ENCODE results near the gene UPF1.
"Not testable (repeated sequence)": the region's sequence is repeated elsewhere in the genome, so short reads cannot be mapped to it uniquely, and the experiment has no call there.

UPF1 gene

DNA sequence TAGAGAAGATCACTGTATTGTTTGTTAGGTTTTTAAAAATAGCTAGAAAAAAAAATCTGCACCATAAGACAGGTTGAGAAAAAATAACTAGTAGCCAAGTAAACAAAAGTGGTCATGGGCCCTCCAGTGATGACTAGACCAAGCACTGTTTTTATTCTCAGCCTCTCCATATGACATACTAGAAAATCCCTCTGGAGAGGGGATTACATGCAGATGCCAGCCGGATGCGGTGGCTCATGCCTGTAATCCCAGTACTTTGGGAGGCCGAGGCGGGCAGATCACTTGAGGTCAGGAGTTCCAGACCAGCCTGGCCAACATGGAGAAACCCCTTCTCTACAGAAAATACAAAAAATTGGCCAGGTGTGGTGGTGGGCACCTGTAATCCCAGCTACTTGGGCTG lies 15.1 kb upstream of the UPF1 start:
- H3K36me3 ChIP-seq (ENCODE audit: control insufficient read depth, insufficient read depth, low read length); H3K4me3 ChIP-seq (ENCODE audit: extremely low read depth, insufficient read depth, low read length, poor library complexity, severe bottlenecking); H3K27ac ChIP-seq (ENCODE audit: low read depth, low read length, severe bottlenecking); H3K4me1 ChIP-seq (ENCODE audit: control insufficient read depth, insufficient read depth, low read length, poor library complexity, severe bottlenecking); H3K9me3 ChIP-seq (ENCODE audit: control insufficient read depth, low read length): not testable (repeated sequence)
- 90% methylated on average over 2 of the region's 4 CpGs for WGBS, 2 experiments (ENCODE audit: insufficient coverage in 2 of 2)

DNA sequence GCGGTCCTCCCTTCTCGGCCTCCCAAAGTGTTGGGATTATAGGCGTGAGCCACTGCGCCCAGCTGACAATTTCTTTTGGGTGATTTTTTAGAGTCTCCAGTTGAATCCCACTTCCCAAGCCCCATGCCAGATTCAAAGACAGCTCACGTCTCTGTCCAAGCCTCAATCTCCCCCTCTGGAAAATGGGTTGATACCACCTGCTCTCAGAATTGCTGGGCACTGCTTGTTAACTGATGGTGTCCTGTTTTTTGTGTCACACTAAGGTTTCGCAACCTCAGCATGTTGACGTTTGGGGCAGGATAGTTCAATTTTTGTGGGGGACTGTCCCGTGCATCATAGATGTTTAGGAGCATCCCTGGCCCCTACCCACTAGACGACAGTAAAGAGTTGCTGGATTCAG lies 14.2 kb upstream of the UPF1 start:
- Histone ChIP-seq H3K27ac (ENCODE audit: low read depth, low read length, severe bottlenecking) (no peak overlapping the region), H3K4me3 (ENCODE audit: extremely low read depth, insufficient read depth, low read length, poor library complexity, severe bottlenecking) (no peak overlapping the region), H3K9me3 (ENCODE audit: control insufficient read depth, low read length) (no peaks in the 10 kb centered on the region), H3K4me1 (ENCODE audit: control insufficient read depth, insufficient read depth, low read length, poor library complexity, severe bottlenecking) (no peaks in the 10 kb centered on the region), H3K36me3 (ENCODE audit: control insufficient read depth, insufficient read depth, low read length) (no peaks in the 10 kb centered on the region)
- 88 to 91% methylated on average over 5 to 9 of the region's 9 CpGs for WGBS, 2 experiments (ENCODE audit: insufficient coverage in 2 of 2)

DNA sequence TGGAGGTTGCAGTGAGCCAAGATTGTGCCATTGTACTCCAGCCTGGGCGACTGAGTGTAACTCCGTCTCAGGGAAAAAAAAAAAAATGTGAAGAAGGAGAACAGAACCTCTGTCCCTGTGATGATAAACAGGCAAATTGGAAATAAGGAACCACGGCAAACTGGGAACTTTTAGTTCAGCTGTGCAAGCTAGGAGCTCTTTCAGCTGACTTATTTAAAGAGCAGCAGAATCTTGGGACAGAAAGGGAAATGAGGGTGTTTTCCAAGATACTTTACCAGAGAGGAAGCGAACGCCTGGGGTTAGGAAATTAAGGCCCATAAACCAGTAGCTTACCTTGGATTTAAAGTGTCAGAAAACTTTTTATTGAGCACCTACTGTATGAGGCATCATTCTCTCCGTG lies 3.0 kb upstream of the UPF1 start:
- Histone ChIP-seq H3K4me3 (ENCODE audit: extremely low read depth, insufficient read depth, low read length, poor library complexity, severe bottlenecking) (no peak overlapping the region), H3K4me1 (ENCODE audit: control insufficient read depth, insufficient read depth, low read length, poor library complexity, severe bottlenecking) (peaks cover 5% of the 10 kb centered on the region), H3K9me3 (ENCODE audit: control insufficient read depth, low read length) (peaks cover 7% of the 10 kb centered on the region), H3K36me3 (ENCODE audit: control insufficient read depth, insufficient read depth, low read length) (peaks cover 4% of the 10 kb centered on the region), H3K27ac (ENCODE audit: low read depth, low read length, severe bottlenecking) (no peak overlapping the region)
- 68 to 74% methylated on average over 4 to 5 of the region's 6 CpGs for WGBS, 2 experiments (ENCODE audit: insufficient coverage in 2 of 2)

DNA sequence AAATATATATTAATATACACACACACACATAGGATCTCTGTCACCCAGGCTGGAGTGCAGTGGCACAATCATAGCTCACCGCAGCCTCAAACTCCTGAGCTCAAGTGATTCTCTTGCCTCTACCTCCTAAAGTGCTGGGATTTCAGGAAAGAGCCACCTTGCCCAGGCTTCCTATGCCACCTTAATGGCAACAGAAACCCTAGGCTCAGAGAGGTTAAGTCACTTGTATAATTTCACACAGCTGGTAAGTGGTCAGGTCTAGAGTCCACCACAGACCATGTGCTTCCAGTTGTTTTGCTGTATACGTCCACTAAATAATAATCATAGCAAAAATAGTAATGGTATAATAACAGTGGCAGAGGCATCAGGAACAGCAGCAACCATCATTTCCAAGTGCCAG lies 1.3 kb upstream of the UPF1 start:
- peaks cover 21% of the 10 kb centered on the region for H3K36me3 ChIP-seq (ENCODE audit: control insufficient read depth, insufficient read depth, low read length)
- no peak overlapping the region for H3K27ac ChIP-seq (ENCODE audit: low read depth, low read length, severe bottlenecking)
- H3K9me3 ChIP-seq (ENCODE audit: control insufficient read depth, low read length): peaks cover 7% of the 10 kb centered on the region
- H3K4me1 ChIP-seq (ENCODE audit: control insufficient read depth, insufficient read depth, low read length, poor library complexity, severe bottlenecking): peaks cover 15% of the 10 kb centered on the region
- WGBS, 2 experiments (ENCODE audit: insufficient coverage in 2 of 2): 63 to 100% methylated on average over 1 of the region's 2 CpGs
- no peak overlapping the region for H3K4me3 ChIP-seq (ENCODE audit: extremely low read depth, insufficient read depth, low read length, poor library complexity, severe bottlenecking)

DNA sequence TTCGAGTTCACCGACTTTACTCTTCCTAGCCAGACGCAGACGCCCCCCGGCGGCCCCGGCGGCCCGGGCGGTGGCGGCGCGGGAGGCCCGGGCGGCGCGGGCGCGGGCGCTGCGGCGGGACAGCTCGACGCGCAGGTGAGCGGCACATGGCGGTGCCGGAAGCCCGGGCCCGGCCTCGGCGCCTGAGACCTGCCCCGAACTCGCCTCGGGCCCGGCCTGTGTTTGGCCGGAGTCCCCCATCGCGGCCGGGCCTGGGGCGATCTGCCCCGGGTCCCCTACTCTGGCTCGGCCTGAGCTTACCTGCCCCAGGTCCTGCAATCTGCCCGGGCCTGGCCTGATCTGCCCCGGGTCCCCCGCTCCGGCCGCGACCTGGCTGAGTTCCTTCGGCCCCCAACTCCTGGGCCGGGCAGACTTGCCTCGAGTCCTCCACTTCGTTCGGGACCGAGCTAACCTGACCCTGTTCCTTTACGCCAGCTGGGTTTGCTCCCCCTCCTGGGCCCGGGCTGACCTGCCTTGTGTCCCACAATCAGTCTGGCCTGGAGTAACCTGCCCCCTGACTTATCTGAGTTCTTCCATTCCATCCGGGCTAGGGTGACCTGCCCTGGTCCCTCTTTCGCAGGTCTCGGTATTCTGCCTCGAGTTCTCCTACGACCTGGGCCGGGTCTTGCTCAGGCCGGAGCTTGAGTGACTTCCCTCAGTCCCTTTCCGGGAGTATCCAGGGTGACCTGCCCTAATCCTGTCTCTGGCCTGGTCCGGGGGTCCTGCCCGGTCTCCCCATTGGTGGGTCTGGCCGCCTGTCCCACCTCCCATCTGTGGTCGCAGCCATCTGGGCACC lies 764 bp downstream of the UPF1 start:
- 0 to 1% methylated on average over 53 to 68 of the region's 69 CpGs for WGBS, 2 experiments (ENCODE audit: insufficient coverage in 2 of 2)
- peak overlapping the region; percentile 79 for H3K4me3 ChIP-seq (ENCODE audit: extremely low read depth, insufficient read depth, low read length, poor library complexity, severe bottlenecking)
- H3K4me1 ChIP-seq (ENCODE audit: control insufficient read depth, insufficient read depth, low read length, poor library complexity, severe bottlenecking): peaks cover 15% of the 10 kb centered on the region
- H3K9me3 ChIP-seq (ENCODE audit: control insufficient read depth, low read length): no peaks in the 10 kb centered on the region
- H3K27ac ChIP-seq (ENCODE audit: low read depth, low read length, severe bottlenecking): peak overlapping the region; percentile 62
- peaks cover 39% of the 10 kb centered on the region for H3K36me3 ChIP-seq (ENCODE audit: control insufficient read depth, insufficient read depth, low read length)

DNA sequence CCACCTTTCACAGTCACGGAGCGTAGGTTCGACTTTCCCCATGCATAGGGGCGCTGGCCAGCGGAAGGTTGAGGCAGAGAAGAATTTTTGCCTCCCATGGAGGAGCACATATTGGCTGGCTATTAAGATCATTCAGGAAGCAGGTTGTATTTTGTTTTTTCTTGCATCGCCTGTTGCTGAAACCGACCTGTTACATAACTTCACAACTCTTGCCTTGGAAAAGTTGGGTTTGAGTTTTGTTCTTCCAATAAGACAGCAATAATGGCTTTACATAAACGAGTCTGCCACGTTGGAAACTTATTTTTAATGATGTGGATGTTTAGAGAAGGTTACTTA lies 1.4 kb downstream of the UPF1 start:
- Histone ChIP-seq H3K27ac (ENCODE audit: low read depth, low read length, severe bottlenecking) (no peak overlapping the region), H3K4me1 (ENCODE audit: control insufficient read depth, insufficient read depth, low read length, poor library complexity, severe bottlenecking) (peaks cover 15% of the 10 kb centered on the region), H3K9me3 (ENCODE audit: control insufficient read depth, low read length) (no peaks in the 10 kb centered on the region), H3K36me3 (ENCODE audit: control insufficient read depth, insufficient read depth, low read length) (peaks cover 44% of the 10 kb centered on the region), H3K4me3 (ENCODE audit: extremely low read depth, insufficient read depth, low read length, poor library complexity, severe bottlenecking) (peak overlapping the region; percentile 79)
- WGBS, 2 experiments (ENCODE audit: insufficient coverage in 2 of 2): 8 to 13% methylated on average over 7 of the region's 9 CpGs

DNA sequence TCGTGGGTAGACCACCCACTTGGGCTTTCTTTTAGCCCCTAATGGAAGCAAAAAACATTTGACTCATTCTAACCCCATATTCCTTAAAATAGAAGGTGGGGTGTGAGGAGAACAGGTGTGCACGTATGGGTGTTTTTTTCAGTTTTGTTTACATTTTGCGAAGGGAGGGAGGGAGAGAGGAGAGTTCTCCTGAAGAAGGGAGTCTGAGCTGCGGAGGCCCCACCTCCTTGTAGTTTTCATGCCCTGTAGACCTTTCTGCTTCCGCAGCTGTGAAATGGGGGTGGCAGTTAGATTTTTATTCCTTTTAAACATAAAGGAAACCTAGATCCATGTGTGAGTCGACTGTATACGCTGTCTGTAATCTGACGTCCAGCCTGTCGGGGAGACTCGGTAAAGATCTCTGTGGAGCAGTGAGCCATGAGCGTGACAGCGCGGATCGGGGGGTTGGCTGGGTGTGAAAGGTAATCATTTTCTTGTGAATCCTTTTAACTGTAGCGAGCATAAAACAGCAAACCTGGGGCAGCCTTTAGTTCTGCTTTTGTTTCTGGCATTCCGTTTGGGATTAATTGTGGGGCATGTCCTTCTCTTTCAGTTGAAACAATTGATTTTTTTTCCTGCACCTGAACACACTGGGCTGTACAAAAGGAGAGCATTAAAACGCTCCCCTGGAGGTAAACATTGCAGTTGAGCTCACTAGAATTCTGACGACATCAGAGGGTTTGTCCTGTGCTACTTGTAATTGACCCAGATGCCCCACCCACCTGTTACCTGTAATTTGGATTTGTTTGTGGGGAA lies 2.3 kb downstream of the UPF1 start:
- H3K4me1 ChIP-seq (ENCODE audit: control insufficient read depth, insufficient read depth, low read length, poor library complexity, severe bottlenecking): peaks cover 15% of the 10 kb centered on the region
- H3K36me3 ChIP-seq (ENCODE audit: control insufficient read depth, insufficient read depth, low read length): peaks cover 51% of the 10 kb centered on the region
- H3K27ac ChIP-seq (ENCODE audit: low read depth, low read length, severe bottlenecking): no peak overlapping the region
- WGBS, 2 experiments (ENCODE audit: insufficient coverage in 2 of 2): 61 to 63% methylated on average over 11 to 13 of the region's 18 CpGs
- H3K4me3 ChIP-seq (ENCODE audit: extremely low read depth, insufficient read depth, low read length, poor library complexity, severe bottlenecking): peak overlapping the region; percentile 79
- no peaks in the 10 kb centered on the region for H3K9me3 ChIP-seq (ENCODE audit: control insufficient read depth, low read length)

DNA sequence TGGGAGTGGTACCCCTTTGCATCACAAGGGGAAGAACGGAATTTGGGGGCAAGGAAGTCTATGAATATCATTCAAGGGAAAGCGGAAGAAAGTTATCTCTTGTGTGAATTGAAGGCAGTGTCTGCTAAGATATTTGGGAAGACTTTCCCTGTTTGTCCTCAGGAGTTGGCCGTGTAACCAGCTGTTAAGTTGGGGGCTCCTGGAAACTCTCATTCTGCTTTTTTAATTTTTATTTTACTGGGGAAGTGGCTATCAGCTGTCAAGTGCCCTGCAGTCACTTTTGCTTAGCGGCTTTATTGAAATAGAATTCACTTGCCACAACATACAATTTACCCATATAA lies 2.9 kb downstream of the UPF1 start:
- 84 to 96% methylated on average over 3 of the region's 4 CpGs for WGBS, 2 experiments (ENCODE audit: insufficient coverage in 2 of 2)
- Histone ChIP-seq H3K4me3 (ENCODE audit: extremely low read depth, insufficient read depth, low read length, poor library complexity, severe bottlenecking) (no peak overlapping the region), H3K27ac (ENCODE audit: low read depth, low read length, severe bottlenecking) (no peak overlapping the region), H3K4me1 (ENCODE audit: control insufficient read depth, insufficient read depth, low read length, poor library complexity, severe bottlenecking) (peaks cover 19% of the 10 kb centered on the region), H3K36me3 (ENCODE audit: control insufficient read depth, insufficient read depth, low read length) (peaks cover 55% of the 10 kb centered on the region), H3K9me3 (ENCODE audit: control insufficient read depth, low read length) (no peaks in the 10 kb centered on the region)

DNA sequence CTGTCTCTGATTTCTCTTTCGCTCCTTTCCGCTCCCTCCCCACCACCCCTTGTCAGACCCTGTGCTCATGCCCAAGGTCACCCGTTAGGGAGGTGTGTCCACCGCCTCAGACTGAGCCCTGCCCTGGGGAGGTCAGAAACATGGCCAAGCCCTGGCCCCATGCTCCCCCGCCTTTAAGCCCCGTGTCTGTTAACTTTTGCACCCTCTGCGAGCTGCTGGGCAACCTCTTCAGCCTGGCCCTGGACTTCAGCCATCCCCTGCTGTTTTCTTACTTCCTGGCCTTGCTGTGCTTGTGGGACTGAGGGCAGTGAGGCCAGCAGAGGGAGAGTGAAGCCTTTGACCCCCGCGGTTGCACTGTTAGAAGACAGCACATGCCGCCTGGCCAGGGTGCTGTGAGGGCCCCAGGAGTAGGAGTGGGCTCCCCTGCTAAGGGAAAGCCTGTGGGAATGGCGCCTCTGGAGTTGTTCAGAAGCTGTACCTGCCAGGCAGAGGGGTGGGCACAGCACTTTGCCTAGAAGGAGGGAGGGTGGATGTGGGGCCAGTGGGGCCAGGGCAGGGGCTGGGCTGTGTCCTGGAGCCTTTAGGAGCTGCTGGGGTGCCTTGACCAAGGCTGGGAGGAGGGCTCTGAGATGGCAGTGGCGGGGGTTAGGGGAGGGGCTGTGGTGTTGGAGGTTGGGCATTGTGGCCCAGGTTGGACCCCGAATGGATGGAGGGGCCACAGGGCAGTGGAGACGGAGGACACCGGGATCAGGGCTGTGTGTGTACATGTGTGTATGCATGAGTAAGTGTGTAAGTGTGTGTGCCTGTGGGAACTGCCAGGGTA lies 7.9 kb downstream of the UPF1 start:
- H3K27ac ChIP-seq (ENCODE audit: low read depth, low read length, severe bottlenecking): no peak overlapping the region
- H3K9me3 ChIP-seq (ENCODE audit: control insufficient read depth, low read length): no peaks in the 10 kb centered on the region
- H3K36me3 ChIP-seq (ENCODE audit: control insufficient read depth, insufficient read depth, low read length): peaks cover 48% of the 10 kb centered on the region
- no peak overlapping the region for H3K4me3 ChIP-seq (ENCODE audit: extremely low read depth, insufficient read depth, low read length, poor library complexity, severe bottlenecking)
- 88 to 92% methylated on average over 12 to 14 of the region's 15 CpGs for WGBS, 2 experiments (ENCODE audit: insufficient coverage in 2 of 2)
- H3K4me1 ChIP-seq (ENCODE audit: control insufficient read depth, insufficient read depth, low read length, poor library complexity, severe bottlenecking): peaks cover 10% of the 10 kb centered on the region

DNA sequence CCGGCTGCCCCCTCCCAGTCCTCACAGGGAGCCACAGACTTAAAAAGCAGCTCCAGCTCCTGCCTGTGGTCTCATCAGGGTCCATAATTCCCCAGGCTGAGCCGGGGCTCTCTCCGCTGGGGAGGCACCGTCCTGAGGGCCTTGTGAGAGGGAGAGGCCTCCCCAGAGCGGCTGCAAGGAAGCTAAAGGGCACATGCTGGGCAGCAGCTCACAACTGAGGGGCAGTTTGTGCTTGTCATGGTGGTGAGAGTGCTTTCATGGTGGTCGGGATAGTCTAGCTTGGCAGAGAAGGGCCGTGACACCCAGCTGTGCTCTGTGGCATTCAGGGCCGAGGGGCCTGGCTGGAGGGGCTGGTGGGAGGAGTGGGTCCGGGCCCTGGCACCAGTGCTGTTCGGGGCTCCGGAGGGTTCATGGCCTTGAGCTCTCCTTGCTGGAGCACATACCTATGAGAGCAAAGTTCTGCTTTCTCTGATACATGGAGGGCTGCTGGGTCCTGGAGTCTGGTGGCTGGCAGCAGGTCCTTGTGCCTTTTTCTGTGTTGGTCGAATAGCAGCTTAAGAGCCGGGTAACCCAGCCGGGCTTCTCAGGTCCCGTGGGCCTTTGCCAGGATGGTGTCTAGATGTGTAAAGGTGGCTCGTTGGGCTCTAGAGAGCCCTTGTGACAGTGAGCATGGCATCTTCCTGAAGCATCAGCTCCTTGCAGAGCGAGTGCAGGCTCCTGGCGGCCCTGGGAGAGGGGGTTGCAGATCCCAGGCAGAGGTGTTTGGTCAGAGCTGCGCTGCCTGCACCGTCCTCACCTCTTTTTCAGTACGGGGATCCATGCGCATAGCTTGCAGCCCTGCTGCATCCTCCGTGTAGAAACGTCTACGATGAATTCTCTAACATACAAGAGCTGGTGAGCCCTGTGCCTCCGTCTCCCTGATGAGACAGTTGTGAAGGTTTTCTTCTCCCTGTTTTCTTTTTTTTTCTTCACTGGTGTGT lies 8.8 kb downstream of the UPF1 start:
- Histone ChIP-seq H3K27ac (ENCODE audit: low read depth, low read length, severe bottlenecking) (no peak overlapping the region), H3K4me1 (ENCODE audit: control insufficient read depth, insufficient read depth, low read length, poor library complexity, severe bottlenecking) (peaks cover 9% of the 10 kb centered on the region), H3K4me3 (ENCODE audit: extremely low read depth, insufficient read depth, low read length, poor library complexity, severe bottlenecking) (no peak overlapping the region), H3K36me3 (ENCODE audit: control insufficient read depth, insufficient read depth, low read length) (peaks cover 42% of the 10 kb centered on the region), H3K9me3 (ENCODE audit: control insufficient read depth, low read length) (no peaks in the 10 kb centered on the region)
- WGBS, 2 experiments (ENCODE audit: insufficient coverage in 2 of 2): 89 to 91% methylated on average over 22 to 24 of the region's 26 CpGs
